Liver (tissue), 3 donors: ENCODE measurements around the gene TFAP2D.

Experiments
- ATF3 ChIP-seq: IDR thresholded peaks from 2 replicates; pipeline ENCODE4 v1.6.1; 2016; ENCODE audit warnings: antibody characterized with exemption
- GABPA ChIP-seq, 2 donors: IDR thresholded peaks in 1 of 2; conservative IDR thresholded peaks in 1 of 2; 2 replicates each; pipeline ENCODE4 v1.6.1; 2016; ENCODE audit warnings: antibody characterized with exemption in 2 of 2, mild to moderate bottlenecking in 1 of 2, moderate library complexity in 1 of 2
- RAD21 ChIP-seq, 2 donors: IDR thresholded peaks; 2 replicates each; pipeline ENCODE4 v1.6.1; 2016; ENCODE audit warnings: antibody characterized with exemption in 2 of 2, mild to moderate bottlenecking in 2 of 2
- TAF1 ChIP-seq: conservative IDR thresholded peaks from 2 replicates; pipeline ENCODE4 v1.6.1; 2016; ENCODE audit warnings: antibody characterized with exemption, mild to moderate bottlenecking
- TF ChIP-seq, protein P1 (sequence below): fragments of 150-350 bp; IDR thresholded peaks from 2 replicates; pipeline ENCODE4 v1.5.1; 2017; ENCODE audit warnings: improper control_type of control experiment, low read depth, low read length; ENCODE audit not compliant: missing input control
- TF ChIP-seq, protein P2 (sequence below): IDR thresholded peaks from 2 replicates; pipeline ENCODE4 v1.6.1; 2016; ENCODE audit warnings: antibody characterized with exemption
- TF ChIP-seq, protein P3 (sequence below): IDR thresholded peaks from 2 replicates; pipeline ENCODE4 v1.6.1; 2016; ENCODE audit warnings: antibody characterized with exemption
- donor health status: healthy.
- donor health status: healthy.

DNA sequence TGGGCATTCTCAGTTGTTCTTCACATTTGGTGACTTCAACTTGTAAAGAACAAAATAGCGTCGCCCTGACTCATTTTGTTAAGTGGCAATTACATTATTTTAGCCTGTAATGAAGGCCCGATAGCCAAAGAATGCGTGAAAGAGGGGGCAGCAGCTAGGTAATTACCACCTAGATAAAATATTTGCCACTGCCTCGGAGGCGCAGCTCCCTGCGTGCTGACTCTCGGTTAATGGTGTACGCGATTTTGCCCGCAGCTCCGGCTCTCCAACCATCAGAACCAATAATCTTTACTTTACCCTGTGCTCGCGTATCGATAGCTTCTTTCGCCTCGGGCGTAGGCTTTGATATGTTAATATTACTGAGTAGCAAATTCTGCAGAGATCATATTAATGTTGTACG is 8.7 kb downstream of the TFAP2D start:
- TF ChIP-seq, protein P1, sequence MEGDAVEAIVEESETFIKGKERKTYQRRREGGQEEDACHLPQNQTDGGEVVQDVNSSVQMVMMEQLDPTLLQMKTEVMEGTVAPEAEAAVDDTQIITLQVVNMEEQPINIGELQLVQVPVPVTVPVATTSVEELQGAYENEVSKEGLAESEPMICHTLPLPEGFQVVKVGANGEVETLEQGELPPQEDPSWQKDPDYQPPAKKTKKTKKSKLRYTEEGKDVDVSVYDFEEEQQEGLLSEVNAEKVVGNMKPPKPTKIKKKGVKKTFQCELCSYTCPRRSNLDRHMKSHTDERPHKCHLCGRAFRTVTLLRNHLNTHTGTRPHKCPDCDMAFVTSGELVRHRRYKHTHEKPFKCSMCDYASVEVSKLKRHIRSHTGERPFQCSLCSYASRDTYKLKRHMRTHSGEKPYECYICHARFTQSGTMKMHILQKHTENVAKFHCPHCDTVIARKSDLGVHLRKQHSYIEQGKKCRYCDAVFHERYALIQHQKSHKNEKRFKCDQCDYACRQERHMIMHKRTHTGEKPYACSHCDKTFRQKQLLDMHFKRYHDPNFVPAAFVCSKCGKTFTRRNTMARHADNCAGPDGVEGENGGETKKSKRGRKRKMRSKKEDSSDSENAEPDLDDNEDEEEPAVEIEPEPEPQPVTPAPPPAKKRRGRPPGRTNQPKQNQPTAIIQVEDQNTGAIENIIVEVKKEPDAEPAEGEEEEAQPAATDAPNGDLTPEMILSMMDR, result no peak
- TF ChIP-seq GABPA (IDR thresholded peaks at IDR 0.05 in 1 of 2, conservative IDR thresholded peaks at IDR 0.05 in 1 of 2), result no peak
- no peak for TF ChIP-seq TAF1
- TF ChIP-seq, protein P2, sequence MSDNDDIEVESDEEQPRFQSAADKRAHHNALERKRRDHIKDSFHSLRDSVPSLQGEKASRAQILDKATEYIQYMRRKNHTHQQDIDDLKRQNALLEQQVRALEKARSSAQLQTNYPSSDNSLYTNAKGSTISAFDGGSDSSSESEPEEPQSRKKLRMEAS, result no peak
- no peak for TF ChIP-seq RAD21 (IDR thresholded peaks at IDR 0.05)
- TF ChIP-seq, protein P3, sequence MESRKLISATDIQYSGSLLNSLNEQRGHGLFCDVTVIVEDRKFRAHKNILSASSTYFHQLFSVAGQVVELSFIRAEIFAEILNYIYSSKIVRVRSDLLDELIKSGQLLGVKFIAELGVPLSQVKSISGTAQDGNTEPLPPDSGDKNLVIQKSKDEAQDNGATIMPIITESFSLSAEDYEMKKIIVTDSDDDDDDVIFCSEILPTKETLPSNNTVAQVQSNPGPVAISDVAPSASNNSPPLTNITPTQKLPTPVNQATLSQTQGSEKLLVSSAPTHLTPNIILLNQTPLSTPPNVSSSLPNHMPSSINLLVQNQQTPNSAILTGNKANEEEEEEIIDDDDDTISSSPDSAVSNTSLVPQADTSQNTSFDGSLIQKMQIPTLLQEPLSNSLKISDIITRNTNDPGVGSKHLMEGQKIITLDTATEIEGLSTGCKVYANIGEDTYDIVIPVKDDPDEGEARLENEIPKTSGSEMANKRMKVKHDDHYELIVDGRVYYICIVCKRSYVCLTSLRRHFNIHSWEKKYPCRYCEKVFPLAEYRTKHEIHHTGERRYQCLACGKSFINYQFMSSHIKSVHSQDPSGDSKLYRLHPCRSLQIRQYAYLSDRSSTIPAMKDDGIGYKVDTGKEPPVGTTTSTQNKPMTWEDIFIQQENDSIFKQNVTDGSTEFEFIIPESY, result no peak
- TF ChIP-seq ATF3, result no peak
